Measurements from ENCODE around the gene TOMM5.

Gene TOMM5

GRCh38 chr9:37559855-37560592, 32.4 kb downstream of the TOMM5 start:
- no peak for DNase-seq

- no peak for DNase-seq
Measured at GRCh38 chr9:37559125-37559524, 33.3 kb downstream of the TOMM5 start.

- DNase-seq: no peak
Measured at GRCh38 chr9:37555786-37556185, 36.6 kb downstream of the TOMM5 start.

GRCh38 chr9:37554318-37554717, 38.1 kb downstream of the TOMM5 start:
- DNase-seq: no peak

GRCh38 chr9:37551888-37552287, 40.5 kb downstream of the TOMM5 start:
- DNase-seq: no peak

- DNase-seq: no peak
Measured at GRCh38 chr9:37551468-37551867, 40.9 kb downstream of the TOMM5 start.

GRCh38 chr9:37550781-37551180, 41.6 kb downstream of the TOMM5 start:
- no peak for DNase-seq

- no peak for DNase-seq
Measured at GRCh38 chr9:37549527-37549926, 42.9 kb downstream of the TOMM5 start.

GRCh38 chr9:37547328-37547878, 45.0 kb downstream of the TOMM5 start:
- DNase-seq: no peak

- DNase-seq: no peak
Measured at GRCh38 chr9:37543468-37543867, 48.9 kb downstream of the TOMM5 start.

- DNase-seq: no peak
Measured at GRCh38 chr9:37542895-37543294, 49.5 kb downstream of the TOMM5 start.

GRCh38 chr9:37542488-37542887, 49.9 kb downstream of the TOMM5 start:
- no peak for DNase-seq

- DNase-seq: no peak
Measured at GRCh38 chr9:37541465-37541864, 50.9 kb downstream of the TOMM5 start.

GRCh38 chr9:37540634-37541033, 51.8 kb downstream of the TOMM5 start:
- no peak for DNase-seq

GRCh38 chr9:37539634-37540033, 52.8 kb downstream of the TOMM5 start:
- no peak for DNase-seq
